H1 (cell line): Measurements from ENCODE around the gene FAM83F. TPM values are rescaled to one million over a fixed set of nuclear protein-coding genes. Genes with fewer than 3 reads are reported as not detected.

Source experiments
- CTCF ChIA-PET: fragments of 300-600 bp; sonication (Branson Sonifier 250); formaldehyde crosslinking; loops from one replicate; lab custom pipeline; 2021; ENCODE audit not compliant: partially characterized antibody; lab: Charles Lee
- POLR2A ChIA-PET: fragments of 300-600 bp; sonication (Branson Sonifier 250); formaldehyde crosslinking; loops from one replicate; lab custom pipeline; 2021; ENCODE audit warnings: inconsistent platforms; ENCODE audit not compliant: partially characterized antibody; lab: Charles Lee
- DNase-seq, 2 experiments: peaks; one replicate each; pipeline versions ENCODE4 v3.0.0 to v3.0.0-alpha.2; 2010 to 2022; ENCODE audit warnings: low spot score in 2 of 2, low read depth in 1 of 2, mixed read lengths in 1 of 2
- FAIRE-seq: peaks from 2 replicates; lab custom pipeline; 2011; peaks lifted over from hg19 to GRCh38; lab: Jason Lieb, UNC
- H2AFZ ChIP-seq: 2 replicates; pipeline ENCODE4 v1.8.1; 2012; ENCODE audit warnings: low read length, inconsistent platforms
- H2AK5ac ChIP-seq: 2 replicates; pipeline ENCODE4 v1.6.1; 2013; ENCODE audit warnings: low read depth, low read length
- H2BK120ac ChIP-seq: replicated peaks from 2 replicates; pipeline ENCODE3; 2013; ENCODE audit warnings: low read depth, low read length, inconsistent platforms
- H2BK12ac ChIP-seq: 2 replicates; pipeline ENCODE4 v1.6.1; 2013; ENCODE audit warnings: low read depth, low read length
- H2BK15ac ChIP-seq: 2 replicates; pipeline ENCODE4 v1.6.1; 2013; ENCODE audit warnings: low read length
- H2BK20ac ChIP-seq: 2 replicates; pipeline ENCODE4 v1.6.1; 2013; ENCODE audit warnings: low read length
- H2BK5ac ChIP-seq: 2 replicates; pipeline ENCODE4 v1.6.1; 2013; ENCODE audit warnings: low read depth, low read length
- H3K14ac ChIP-seq: 2 replicates; pipeline ENCODE4 v1.6.1; 2013; ENCODE audit warnings: inconsistent platforms; ENCODE audit not compliant: insufficient read length
- H3K18ac ChIP-seq: 2 replicates; pipeline ENCODE4 v1.6.1; 2013; ENCODE audit warnings: low read length; ENCODE audit errors: extremely low read depth
- H3K23ac ChIP-seq: 2 replicates; pipeline ENCODE4 v1.6.1; 2013; ENCODE audit warnings: inconsistent platforms; ENCODE audit not compliant: insufficient read length
- H3K23me2 ChIP-seq: 2 replicates; pipeline ENCODE4 v1.6.1; 2013; ENCODE audit warnings: low read depth, low read length
- H3K27ac ChIP-seq: 2 replicates; pipeline ENCODE4 v1.6.1; 2011; ENCODE audit warnings: low read depth, low read length, inconsistent platforms
- H3K27me3 ChIP-seq, 4 experiments: replicated peaks in 1 of 4; 1 replicate in 1 of 4; 2 replicates in 3 of 4; pipeline versions ENCODE4 v1.6.1 to v1.8.1; 2011 to 2013; ENCODE audit warnings: low read length in 3 of 4, mild to moderate bottlenecking in 3 of 4, inconsistent platforms in 2 of 4, mixed read lengths in 2 of 4, moderate library complexity in 1 of 4; ENCODE audit not compliant: control insufficient read depth in 3 of 4, insufficient read depth in 3 of 4; ENCODE audit errors: extremely low read depth in 1 of 4
- H3K36me3 ChIP-seq, 4 experiments: 2 replicates each; pipeline versions ENCODE4 v1.6.1 to v1.8.1; 2011 to 2013; ENCODE audit warnings: mild to moderate bottlenecking in 4 of 4, low read length in 3 of 4, moderate library complexity in 2 of 4, control low read depth in 1 of 4, inconsistent platforms in 1 of 4; ENCODE audit not compliant: insufficient read depth in 4 of 4, control insufficient read depth in 2 of 4
- H3K4ac ChIP-seq: replicated peaks from 2 replicates; pipeline ENCODE3; 2013; ENCODE audit warnings: low read length, low read depth, mixed read lengths, inconsistent platforms; ENCODE audit not compliant: insufficient read length
- H3K4me1 ChIP-seq, 4 experiments: replicated peaks in 1 of 4; 1 replicate in 1 of 4; 2 replicates in 3 of 4; pipeline versions ENCODE4 v1.6.1 to v1.8.1; 2011 to 2013; ENCODE audit warnings: low read length in 3 of 4, inconsistent platforms in 2 of 4, mixed read lengths in 1 of 4; ENCODE audit not compliant: insufficient read depth in 4 of 4, control insufficient read depth in 3 of 4
- H3K4me2 ChIP-seq, 2 experiments: 2 replicates each; pipeline versions ENCODE4 v1.6.1 to v1.8.1; 2011 to 2013; ENCODE audit warnings: low read depth in 2 of 2, low read length in 2 of 2, control low read depth in 1 of 2, inconsistent platforms in 1 of 2, mild to moderate bottlenecking in 1 of 2; ENCODE audit not compliant: insufficient read depth in 1 of 2
- H3K4me3 ChIP-seq, 4 experiments: fragments of 200-600, 300-600 bp in 1 of 4; sonication (generic), shearing (Covaris generic), sonication (Bioruptor Twin) in 1 of 4; 2 replicates each; pipeline versions ENCODE4 v1.5.1 to v1.8.1; 2011 to 2016; ENCODE audit warnings: low read length in 4 of 4, low read depth in 3 of 4, control low read depth in 2 of 4, inconsistent platforms in 2 of 4, mild to moderate bottlenecking in 2 of 4, mixed read lengths in 1 of 4, moderate library complexity in 1 of 4; ENCODE audit not compliant: insufficient read depth in 2 of 4; ENCODE audit errors: extremely low read depth in 1 of 4
- H3K56ac ChIP-seq: replicated peaks from 2 replicates; pipeline ENCODE3; 2013; ENCODE audit warnings: low read depth, mild to moderate bottlenecking, mixed read lengths, low read length, inconsistent platforms; ENCODE audit not compliant: insufficient read length
- H3K79me1 ChIP-seq: 2 replicates; pipeline ENCODE4 v1.6.1; 2013; ENCODE audit warnings: low read depth, low read length, control low read depth
- H3K79me2 ChIP-seq, 2 experiments: 2 replicates each; pipeline versions ENCODE4 v1.6.1 to v1.8.1; 2012 to 2013; ENCODE audit warnings: low read length in 2 of 2, mild to moderate bottlenecking in 2 of 2, inconsistent platforms in 1 of 2; ENCODE audit not compliant: insufficient read depth in 2 of 2, control insufficient read depth in 1 of 2
- H3K9ac ChIP-seq, 4 experiments: replicated peaks in 1 of 4; 1 replicate in 1 of 4; 2 replicates in 3 of 4; pipeline versions ENCODE4 v1.6.1 to v1.8.1; 2011 to 2013; ENCODE audit warnings: low read depth in 3 of 4, low read length in 3 of 4, control low read depth in 2 of 4, mild to moderate bottlenecking in 2 of 4, moderate library complexity in 2 of 4, inconsistent platforms in 1 of 4; ENCODE audit errors: extremely low read depth in 1 of 4
- H3K9me3 ChIP-seq, 2 experiments: 2 replicates each; pipeline versions ENCODE4 v1.6.1 to v1.8.1; 2012 to 2013; ENCODE audit warnings: mild to moderate bottlenecking in 2 of 2, moderate library complexity in 2 of 2, control low read depth in 1 of 2, inconsistent platforms in 1 of 2, low read depth in 1 of 2, low read length in 1 of 2, mixed read lengths in 1 of 2; ENCODE audit not compliant: insufficient read depth in 2 of 2
- H4K20me1 ChIP-seq, 2 experiments: replicated peaks in 1 of 2; 2 replicates each; pipeline versions ENCODE3 to v1.8.1; 2011 to 2013; ENCODE audit warnings: inconsistent platforms in 2 of 2, low read length in 2 of 2, mild to moderate bottlenecking in 1 of 2; ENCODE audit not compliant: insufficient read depth in 2 of 2, control insufficient read depth in 1 of 2
- H4K5ac ChIP-seq: 2 replicates; pipeline ENCODE4 v1.6.1; 2013; ENCODE audit warnings: low read length, low read depth, mixed read lengths, inconsistent platforms; ENCODE audit not compliant: insufficient read length
- H4K8ac ChIP-seq: 2 replicates; pipeline ENCODE4 v1.8.0; 2013; ENCODE audit warnings: mild to moderate bottlenecking, moderate library complexity, low read length, inconsistent platforms; ENCODE audit not compliant: insufficient read depth; ENCODE audit errors: extremely low read depth
- H4K91ac ChIP-seq: replicated peaks from 2 replicates; pipeline ENCODE3; 2013; ENCODE audit warnings: low read length, mixed read lengths, inconsistent platforms; ENCODE audit not compliant: insufficient read length
- EGR1 ChIP-seq: IDR thresholded peaks from 2 replicates; pipeline ENCODE4 v1.6.1; 2011; ENCODE audit warnings: low read depth, low read length, borderline replicate concordance
- GABPA ChIP-seq: IDR thresholded peaks from 2 replicates; pipeline ENCODE4 v1.6.1; 2011; ENCODE audit warnings: mild to moderate bottlenecking, low read length, moderate library complexity, borderline replicate concordance; ENCODE audit not compliant: insufficient read depth
- KDM5A ChIP-seq: fragments of 200-600 bp; IDR thresholded peaks from 2 replicates; pipeline ENCODE4 v1.7.1; 2012; ENCODE audit warnings: mild to moderate bottlenecking, low read length, inconsistent platforms, mixed read lengths
- RAD21 ChIP-seq, 2 experiments: IDR thresholded peaks in 1 of 2; conservative IDR thresholded peaks in 1 of 2; 2 replicates each; pipeline ENCODE4 v1.6.1; 2011; ENCODE audit warnings: low read depth in 2 of 2, low read length in 2 of 2, improper control_type of control experiment in 1 of 2, inconsistent platforms in 1 of 2, mild to moderate bottlenecking in 1 of 2, moderate library complexity in 1 of 2
- RFX5 ChIP-seq: IDR thresholded peaks from 2 replicates; pipeline ENCODE4 v1.6.1; 2011; ENCODE audit warnings: low read depth, low read length, improper control_type of control experiment, borderline replicate concordance
- RXRA ChIP-seq: IDR thresholded peaks from 2 replicates; pipeline ENCODE4 v1.6.1; 2011; ENCODE audit warnings: low read depth, mild to moderate bottlenecking, low read length, moderate library complexity; ENCODE audit not compliant: insufficient read depth
- SAP30 ChIP-seq: fragments of 300-600 bp; sonication (generic); IDR thresholded peaks from 2 replicates; pipeline ENCODE4 v1.7.1; 2012; ENCODE audit warnings: low read length, moderate library complexity, mild to moderate bottlenecking, inconsistent platforms; ENCODE audit not compliant: insufficient read depth, insufficient replicate concordance
- SIX5 ChIP-seq: IDR thresholded peaks from 2 replicates; pipeline ENCODE4 v1.6.1; 2011; ENCODE audit warnings: mild to moderate bottlenecking, low read depth, low read length
- SUZ12 ChIP-seq: fragments of 200-600 bp; sonication (generic); IDR thresholded peaks from 2 replicates; pipeline ENCODE4 v1.6.1; 2012; ENCODE audit warnings: mild to moderate bottlenecking, inconsistent platforms, low read length, moderate library complexity, mixed read lengths
- TBP ChIP-seq: IDR thresholded peaks from 2 replicates; pipeline ENCODE4 v1.6.1; 2011; ENCODE audit warnings: low read depth, low read length, improper control_type of control experiment
- TEAD4 ChIP-seq: IDR thresholded peaks from 2 replicates; pipeline ENCODE4 v1.6.1; 2012; ENCODE audit warnings: low read depth, low read length, inconsistent platforms, mixed read lengths
- WGBS, 2 experiments: shearing (Covaris generic) in 1 of 2; methylation state at CpG; one replicate each; pipeline versions ENCODE4 v1.1.6 to v1.1.7; 2013 to 2015; ENCODE audit warnings: low lambda C conversion rate in 2 of 2, mixed read lengths in 2 of 2, inconsistent platforms in 1 of 2, low coverage in 1 of 2, missing lambda C conversion rate in 1 of 2; ENCODE audit not compliant: insufficient replicate concordance in 2 of 2, insufficient coverage in 1 of 2, insufficient read length in 1 of 2; ENCODE audit errors: extremely low coverage in 1 of 2, missing lambda C conversion rate in 1 of 2; 5-methylcytosine and 5-hydroxymethylcytosine counted together
- polyA plus RNA-seq, 7 experiments: library from polyadenylated mRNA; depleted of rRNA in 3 of 7; stranded (reverse) in 5 of 7; unstranded in 2 of 7; fragments of >200 nt in 5 of 7; fragments of 200-250 nt in 2 of 7; gene quantifications; 1 replicate in 5 of 7; 2 replicates in 1 of 7; 4 replicates in 1 of 7; pipeline versions ENCODE4 v1.2.1 to v1.2.3, GENCODE V29; 2011 to 2013; ENCODE audit warnings: missing spikeins in 2 of 7, mixed read lengths in 2 of 7
- total RNA-seq: library from RNA; stranded (reverse); fragmentation: NEBNext Ultra II Directional; extraction: Animal tissue kit (Norgen Biotek cat#: 25700); gene quantifications from 2 replicates; pipeline ENCODE4 v1.2.1, GENCODE V29; 2021
- TF ChIP-seq, protein P1 (sequence below): IDR thresholded peaks from 2 replicates; pipeline ENCODE4 v1.6.1; 2012; ENCODE audit warnings: low read length, inconsistent platforms

Gene FAM83F
- total and polyA plus RNA-seq, 2 of the 8 experiments (the other 6 are each of a cell fraction or from before 2014, with no cell fraction given) = 8.6 to 18.9 TPM

DNA sequence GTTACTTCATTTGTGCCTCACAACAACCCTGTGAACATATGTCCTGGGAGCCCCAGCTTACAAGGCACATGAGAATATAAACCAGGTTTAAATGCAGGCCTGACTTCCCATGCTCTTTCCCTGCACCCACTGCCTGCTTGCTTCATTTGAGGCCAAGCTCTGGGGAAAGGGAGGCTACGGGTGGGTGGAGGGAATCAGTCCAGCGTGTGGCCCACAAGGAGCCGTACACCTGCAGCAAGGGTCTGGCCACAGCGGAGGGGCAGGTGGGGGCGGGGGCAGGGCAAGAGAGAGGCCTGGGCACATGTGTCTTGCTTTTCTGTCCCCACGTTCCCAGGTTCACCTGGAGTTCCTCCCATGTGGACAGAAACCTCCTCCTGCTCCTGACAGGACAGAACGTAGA is 26.2 kb downstream of the FAM83F start:
- Histone ChIP-seq H2AFZ (no peak overlapping the region), H3K79me1 (no peaks in the 10 kb centered on the region), H2BK12ac (no peak overlapping the region), H3K9ac (no peak overlapping the region), H2BK20ac (no peak overlapping the region), H3K36me3 (peaks cover 0 to 20% (median 8%) of the 10 kb centered on the region in 4 experiments; a peak in 5 of 8 replicates), H2BK15ac (no peak overlapping the region), H3K4me3 (no peak overlapping the region), H3K4ac (no peak overlapping the region), H3K27me3 (no peaks in the 10 kb centered on the region), H3K23ac (no peak overlapping the region), H3K4me2 (no peak overlapping the region), H4K5ac (no peak overlapping the region), H3K9me3 (no peaks in the 10 kb centered on the region), H3K23me2 (no peaks in the 10 kb centered on the region), H2AK5ac (no peak overlapping the region), H4K8ac (no peak overlapping the region), H2BK5ac (no peak overlapping the region), H3K79me2 (no peaks in the 10 kb centered on the region), H3K18ac (no peak overlapping the region), H4K91ac (no peak overlapping the region), H3K4me1 (0 out of 7 replicates have a peak, but pooled peaks cover 0 to 3% (median 0%) of the 10 kb centered on the region in 4 experiments), H3K14ac (no peak overlapping the region), H2BK120ac (no peak overlapping the region), H3K56ac (no peak overlapping the region), H4K20me1 (peaks cover 3 to 6% of the 10 kb centered on the region in 2 experiments), H3K27ac (no peak overlapping the region)
- POLR2A ChIA-PET = interaction anchor here (1.0 to 1.6 kb wide), 3 partner anchors 11 to 88 kb away, joined by 3 read pairs; no protein-coding TSS in a partner anchor
- TF ChIP-seq RFX5 (no peak), TBP (no peak), TEAD4 (no peak), RXRA (no peak), SUZ12 (no peak), RAD21 (IDR thresholded peaks at IDR 0.05 in 1 of 2, conservative IDR thresholded peaks at IDR 0.05 in 1 of 2; ENCODE audit: low read depth in 2 of 2, low read length in 2 of 2) (no peak), SIX5 (no peak), KDM5A (no peak), SAP30 (no peak), EGR1 (no peak), GABPA (no peak)
- TF ChIP-seq, protein P1, sequence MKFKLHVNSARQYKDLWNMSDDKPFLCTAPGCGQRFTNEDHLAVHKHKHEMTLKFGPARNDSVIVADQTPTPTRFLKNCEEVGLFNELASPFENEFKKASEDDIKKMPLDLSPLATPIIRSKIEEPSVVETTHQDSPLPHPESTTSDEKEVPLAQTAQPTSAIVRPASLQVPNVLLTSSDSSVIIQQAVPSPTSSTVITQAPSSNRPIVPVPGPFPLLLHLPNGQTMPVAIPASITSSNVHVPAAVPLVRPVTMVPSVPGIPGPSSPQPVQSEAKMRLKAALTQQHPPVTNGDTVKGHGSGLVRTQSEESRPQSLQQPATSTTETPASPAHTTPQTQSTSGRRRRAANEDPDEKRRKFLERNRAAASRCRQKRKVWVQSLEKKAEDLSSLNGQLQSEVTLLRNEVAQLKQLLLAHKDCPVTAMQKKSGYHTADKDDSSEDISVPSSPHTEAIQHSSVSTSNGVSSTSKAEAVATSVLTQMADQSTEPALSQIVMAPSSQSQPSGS = no peak
- FAIRE-seq (no peak), DNase-seq (no peak)
- CTCF ChIA-PET = interaction anchor here (0.7 to 13.2 kb wide), 9 partner anchors 15 to 486 kb away, joined by 3 to 159 read pairs (median 7); no protein-coding TSS in a partner anchor
- 91% methylated on average over 7 of the region's 7 CpGs; no CpG with 5 or more reads in 1 of the 2 experiments for WGBS, 2 experiments
